ENCODE results near the gene ZSCAN2.
A peak's percentile ranks its signal among the peaks of the same experiment; 100 is the strongest.
"Not testable (repeated sequence)": the region's sequence is repeated elsewhere in the genome, so short reads cannot be mapped to it uniquely, and the experiment has no call there.

Gene ZSCAN2

DNA sequence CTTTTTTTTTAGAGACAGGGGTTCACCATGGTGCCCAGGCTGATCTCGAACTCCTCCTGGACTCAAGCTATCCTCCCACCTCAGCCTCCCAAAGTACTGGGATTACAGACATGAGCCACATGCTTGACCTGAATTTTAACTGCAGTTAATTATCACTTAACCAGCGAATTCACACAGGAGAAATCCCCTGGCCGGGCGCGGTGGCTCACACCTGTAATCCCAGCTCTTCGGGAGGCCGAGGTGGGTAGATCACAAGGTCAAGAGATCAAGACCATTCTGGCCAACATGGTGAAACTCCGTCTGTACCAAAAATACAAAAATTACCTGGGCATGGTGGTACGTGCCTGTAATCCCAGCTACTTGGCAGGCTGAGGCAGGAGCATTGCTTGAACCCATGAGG lies 41.1 kb downstream of the ZSCAN2 start:
- DNase-seq: not testable (repeated sequence)

DNA sequence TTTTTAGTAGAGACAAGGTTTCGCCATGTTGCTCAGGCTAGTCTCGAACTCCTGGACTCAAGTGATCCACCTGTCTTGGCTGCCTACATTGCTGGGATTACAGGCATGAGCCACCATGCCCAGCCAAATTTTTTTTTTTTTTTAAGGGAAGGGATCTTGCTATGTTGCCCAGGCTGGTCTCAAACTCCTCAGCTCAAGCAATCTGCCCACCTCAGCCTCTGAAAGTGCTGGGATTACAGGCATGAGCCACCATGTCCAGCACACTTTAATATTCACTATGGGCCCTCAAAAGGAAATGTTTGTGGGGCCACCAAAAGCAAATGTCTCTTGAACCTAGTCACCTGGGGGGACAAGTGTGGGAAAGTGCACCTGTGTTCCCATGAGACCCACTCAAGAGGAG lies 41.8 kb downstream of the ZSCAN2 start:
- not testable (repeated sequence) for DNase-seq

DNA sequence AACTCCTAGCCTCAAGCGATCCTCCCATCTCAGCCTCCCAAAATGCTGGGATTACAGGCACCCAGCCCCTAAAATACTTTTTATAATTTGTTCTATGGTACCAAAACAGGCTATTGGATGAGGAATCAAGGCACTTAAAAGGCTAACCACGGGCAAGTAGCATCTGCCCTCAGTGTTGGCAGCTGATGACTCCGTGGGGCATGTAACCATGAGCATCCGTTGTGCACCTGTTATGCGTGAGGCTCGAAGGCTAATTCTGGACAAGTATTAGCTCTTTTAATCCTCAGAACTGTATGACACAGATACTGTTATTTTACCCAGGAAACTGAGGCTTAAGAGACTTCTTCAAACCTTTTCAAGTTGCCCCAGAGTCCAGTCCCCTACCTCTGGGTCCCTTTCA lies 43.0 kb downstream of the ZSCAN2 start:
- DNase-seq: no peak

DNA sequence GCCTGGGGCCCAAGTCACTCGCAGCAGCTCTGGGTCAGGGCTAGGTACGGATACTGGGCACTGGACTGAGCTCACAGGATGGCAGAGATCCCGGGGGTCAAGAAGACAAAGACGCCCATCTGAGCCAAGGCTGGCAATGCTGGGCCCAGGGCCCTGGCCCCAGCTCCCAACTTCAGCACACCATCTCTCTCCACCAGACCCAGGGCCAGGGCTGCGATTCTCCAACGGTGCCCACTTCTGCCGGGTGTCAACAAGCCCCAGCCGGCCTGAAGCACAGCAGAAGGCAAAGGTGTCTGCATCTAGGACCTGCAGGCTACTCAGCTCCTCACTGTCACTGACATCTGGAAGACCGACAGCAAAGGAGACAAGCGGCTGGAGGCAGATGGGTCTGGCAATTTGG lies 44.7 kb downstream of the ZSCAN2 start:
- DNase-seq: no peak

DNA sequence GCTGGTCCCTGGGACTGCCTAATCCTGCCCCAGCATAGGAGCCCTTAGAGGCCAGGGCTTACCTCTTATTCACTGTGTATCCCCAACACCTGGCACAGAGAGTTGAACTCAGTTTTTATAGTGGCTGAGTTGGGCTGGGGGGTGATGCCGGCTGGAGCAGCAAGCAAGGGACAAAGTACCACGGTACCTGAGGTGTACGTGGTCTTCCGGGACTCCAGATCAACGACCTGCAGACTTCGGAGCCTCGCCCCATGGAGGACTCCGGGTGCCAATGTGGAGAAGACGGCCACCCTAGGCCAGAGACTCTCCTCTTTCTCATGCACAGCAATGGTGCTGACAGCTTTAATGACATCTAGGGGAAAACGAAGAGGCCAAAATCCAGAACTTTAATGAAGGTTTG lies 45.2 kb downstream of the ZSCAN2 start:
- no peak for DNase-seq

DNA sequence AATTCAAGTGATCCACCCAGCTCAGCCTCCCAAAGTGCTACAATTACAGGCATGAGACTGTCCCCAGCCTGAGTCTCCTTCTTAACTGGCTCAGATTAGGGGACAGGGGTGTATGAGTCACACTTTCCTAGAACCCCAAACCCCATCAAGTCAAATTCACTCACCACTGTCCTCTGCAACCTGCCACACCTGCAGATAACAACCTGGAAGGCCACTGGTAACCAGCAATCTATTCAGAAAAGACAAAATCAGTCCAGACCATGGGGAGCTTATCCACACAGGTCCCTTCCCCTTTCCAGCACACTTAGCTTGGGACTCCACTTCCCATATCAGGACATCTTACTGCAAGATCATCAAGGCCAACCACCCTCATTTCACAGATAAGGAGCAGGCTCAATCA lies 46.9 kb downstream of the ZSCAN2 start:
- DNase-seq: no peak

DNA sequence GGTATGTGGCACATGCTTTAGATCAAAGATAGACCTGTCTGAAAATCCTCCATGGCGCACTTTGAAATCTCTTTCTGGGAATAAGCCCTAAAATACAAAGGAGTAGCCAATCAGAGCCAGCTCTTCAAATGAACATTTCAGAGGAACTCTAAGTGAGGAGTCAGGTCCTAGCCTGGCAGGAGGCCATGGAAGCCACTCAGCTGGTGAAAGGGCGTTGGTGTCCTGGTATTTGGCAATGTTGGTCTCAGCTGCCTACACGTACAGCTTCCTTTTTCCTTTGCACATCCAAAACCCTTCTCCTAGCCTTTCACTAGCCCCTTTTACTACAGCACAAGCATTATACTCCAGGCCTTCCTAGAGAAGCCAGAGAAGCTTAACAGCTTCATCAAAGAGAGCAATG lies 47.7 kb downstream of the ZSCAN2 start:
- DNase-seq: no peak

DNA sequence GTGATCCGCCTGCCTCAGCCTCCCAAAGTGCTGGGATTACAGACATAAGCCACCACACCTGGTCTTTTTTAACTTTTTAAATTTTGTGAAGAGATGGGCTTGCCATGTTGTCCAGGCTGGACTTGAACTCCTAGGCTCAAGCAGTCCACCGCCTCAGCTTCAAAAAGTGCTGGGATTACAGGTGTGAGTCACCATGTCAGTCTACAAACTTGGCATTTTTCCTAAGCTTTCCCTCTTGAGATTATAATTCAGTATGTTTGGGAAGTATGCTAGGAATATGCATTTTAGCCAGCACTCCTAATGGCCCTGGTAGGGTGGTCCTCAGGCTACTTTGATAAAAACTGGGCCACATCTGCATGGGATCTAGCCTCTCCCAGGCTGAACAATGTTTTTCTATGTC lies 48.9 kb downstream of the ZSCAN2 start:
- DNase-seq: no peak

DNA sequence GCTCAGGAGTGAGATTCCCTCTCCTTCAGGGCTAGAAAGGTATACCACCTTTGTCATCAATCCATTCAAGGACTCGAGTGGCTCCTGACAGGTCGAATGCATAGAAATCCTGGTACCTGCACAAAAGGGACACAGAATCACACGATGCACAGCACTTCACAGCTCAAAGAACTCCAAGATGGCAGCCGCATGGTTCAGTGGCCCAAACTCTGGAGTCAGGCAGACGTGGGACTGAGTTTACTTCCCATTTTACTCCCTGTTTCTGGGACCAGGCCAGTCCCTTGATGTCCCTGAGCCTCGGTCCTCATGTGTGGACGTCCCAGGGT lies 52.7 kb downstream of the ZSCAN2 start:
- no peak for DNase-seq

DNA sequence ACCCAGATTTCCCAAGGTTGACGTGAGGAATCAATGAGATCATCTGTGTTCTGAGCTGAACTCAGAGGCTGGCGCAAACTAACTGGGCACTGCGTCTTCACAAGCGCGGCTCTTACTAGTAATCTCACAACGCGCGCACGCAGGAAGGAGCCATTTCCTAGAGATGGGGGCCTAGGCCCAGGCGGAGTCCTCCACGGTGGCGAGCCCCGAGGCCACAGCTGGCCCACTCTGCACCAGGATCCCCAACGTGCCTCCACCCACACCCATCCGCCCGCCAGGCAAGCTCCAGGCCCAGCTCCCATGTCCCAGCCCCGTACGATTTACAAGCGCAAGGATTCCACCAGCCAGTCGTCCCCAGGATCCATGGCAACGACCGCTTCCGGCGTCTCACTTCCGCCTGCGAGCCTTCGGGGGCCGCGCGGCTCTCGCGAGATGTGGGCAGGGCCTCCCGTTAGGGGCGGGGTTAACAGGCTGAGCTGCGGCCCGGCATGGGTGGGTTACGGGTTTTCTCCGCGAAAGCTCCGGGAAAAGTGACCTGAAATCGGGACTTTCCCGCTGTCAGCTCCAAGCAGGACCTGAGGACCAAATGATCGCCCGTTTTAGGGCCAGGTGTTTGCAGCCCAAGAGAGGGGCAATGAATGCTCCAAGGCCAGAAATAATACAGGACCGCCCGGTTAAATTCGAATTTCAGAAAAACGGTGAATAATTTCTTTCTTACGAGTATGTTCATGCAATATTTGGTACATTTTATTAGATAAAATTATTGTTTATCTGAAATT lies 53.3 kb downstream of the ZSCAN2 start, which contains the start of gene WDR73:
Gene WDR73 (minus strand): TSS at position 374 of the 779 bp plus-strand sequence. CDS start 9 bp downstream, at position 365.
- peak; percentile 96 for DNase-seq

DNA sequence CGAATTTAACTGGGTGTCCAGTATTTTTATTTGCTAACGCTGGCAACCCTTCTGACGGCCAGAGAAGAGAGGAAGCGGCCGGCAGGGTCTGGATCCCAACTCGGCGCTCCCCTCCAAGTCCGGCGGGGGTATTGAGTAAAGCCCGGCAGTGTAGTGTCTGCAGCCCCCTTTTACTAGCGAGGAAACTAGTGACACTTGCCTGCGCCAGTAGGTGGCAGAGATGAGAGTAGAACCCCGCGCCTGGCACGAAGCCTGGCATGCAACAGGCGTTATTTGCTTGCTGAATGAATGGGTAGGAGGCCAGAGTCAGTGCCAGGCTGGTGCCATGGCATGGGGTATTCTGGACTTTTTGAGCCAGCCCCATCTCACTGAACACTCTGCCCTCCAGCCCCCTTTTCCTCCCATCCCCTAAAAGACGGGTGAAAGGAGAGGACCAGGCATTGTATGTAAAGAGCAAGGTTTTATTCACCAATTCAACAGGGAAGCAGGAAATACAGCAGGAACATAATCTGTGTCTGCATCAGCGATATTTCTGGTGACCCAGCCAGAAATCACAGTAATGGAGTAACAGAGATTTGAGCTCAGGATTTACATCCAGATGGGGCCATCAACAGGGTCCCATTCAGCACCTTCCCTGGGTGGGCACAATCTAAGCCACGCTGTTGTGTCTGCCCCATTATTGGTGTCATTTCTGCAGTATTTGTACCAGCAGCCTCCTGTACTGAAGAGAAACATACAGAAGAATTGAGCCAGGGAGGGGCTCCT lies 54.1 kb downstream of the ZSCAN2 start:
- peak; percentile 80 for DNase-seq

DNA sequence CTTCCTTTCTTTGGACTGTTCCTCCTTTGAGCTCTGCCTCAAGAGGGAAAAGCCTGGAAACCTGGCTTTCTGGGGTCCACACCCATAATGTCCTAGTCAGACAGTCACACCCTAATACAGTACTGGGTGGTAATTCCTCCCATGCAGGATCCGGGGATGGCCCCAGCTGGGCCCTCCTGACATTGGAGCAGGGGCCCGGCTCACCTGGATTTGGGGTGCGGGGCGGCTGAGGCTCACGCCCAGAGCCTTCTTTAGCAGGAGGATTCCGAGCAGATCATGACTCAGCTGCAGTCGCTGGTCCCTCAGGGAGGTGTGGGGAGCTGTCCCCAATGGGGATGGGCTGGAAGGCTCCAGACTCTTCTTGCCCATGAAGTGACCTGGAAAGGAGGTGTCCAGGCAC lies 56.2 kb downstream of the ZSCAN2 start:
- no peak for DNase-seq

DNA sequence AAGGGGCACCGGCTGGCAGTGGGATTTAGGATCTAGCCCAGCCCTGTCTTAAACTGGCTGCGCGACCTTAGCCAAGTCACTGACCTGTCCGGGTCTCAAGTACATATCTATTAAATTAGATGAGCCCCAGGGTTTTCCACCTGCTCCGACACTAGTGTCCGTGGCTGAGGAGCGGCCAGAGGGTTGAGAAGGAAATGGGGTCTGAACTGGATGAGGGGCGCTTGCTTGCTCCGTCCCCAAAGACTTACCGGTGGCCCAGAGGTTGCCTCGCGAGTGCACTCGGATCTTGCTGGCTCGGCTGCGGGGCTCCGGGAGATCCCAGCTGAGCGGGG lies 56.9 kb downstream of the ZSCAN2 start:
- DNase-seq: no peak

DNA sequence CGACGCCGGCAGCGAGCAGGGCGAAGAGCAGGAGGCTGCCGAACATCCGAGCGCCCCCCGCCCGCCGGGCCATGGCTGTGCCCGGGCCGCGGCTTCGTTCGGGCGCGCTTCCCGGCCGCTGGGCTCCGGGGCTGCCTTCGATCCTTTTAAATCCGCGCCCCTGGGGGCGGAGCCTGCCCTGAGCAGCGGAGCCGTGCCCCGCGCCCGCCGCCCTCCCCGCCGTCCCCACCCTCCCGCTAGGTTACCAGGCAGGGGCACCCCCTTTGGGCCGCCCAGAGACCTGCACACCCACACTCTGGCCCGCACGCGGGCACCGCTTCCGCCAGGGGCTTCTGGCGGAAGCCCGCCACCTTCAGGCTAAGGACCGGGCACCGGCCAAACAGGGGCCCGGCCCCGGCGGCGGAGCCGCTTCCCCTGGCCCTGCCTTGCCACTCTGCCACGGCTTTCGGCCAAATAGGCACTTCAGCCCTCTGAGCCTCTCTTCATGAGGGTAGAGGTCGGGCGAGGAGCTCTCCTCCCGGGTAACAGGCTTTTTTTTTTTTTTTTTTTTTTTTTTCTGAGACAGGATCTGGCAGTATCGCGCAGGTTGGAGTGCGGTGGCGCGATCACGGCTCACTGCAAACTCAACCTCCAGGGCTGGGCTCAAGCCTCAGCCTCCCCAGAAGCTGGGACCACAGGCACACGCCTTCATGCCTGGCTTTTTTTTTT lies 57.4 kb downstream of the ZSCAN2 start, which contains the start of gene NMB:
Gene NMB (minus strand): TSS at position 120 of the 708 bp plus-strand sequence. CDS start 47 bp downstream, at position 73.
- DNase-seq: peak; percentile 89

DNA sequence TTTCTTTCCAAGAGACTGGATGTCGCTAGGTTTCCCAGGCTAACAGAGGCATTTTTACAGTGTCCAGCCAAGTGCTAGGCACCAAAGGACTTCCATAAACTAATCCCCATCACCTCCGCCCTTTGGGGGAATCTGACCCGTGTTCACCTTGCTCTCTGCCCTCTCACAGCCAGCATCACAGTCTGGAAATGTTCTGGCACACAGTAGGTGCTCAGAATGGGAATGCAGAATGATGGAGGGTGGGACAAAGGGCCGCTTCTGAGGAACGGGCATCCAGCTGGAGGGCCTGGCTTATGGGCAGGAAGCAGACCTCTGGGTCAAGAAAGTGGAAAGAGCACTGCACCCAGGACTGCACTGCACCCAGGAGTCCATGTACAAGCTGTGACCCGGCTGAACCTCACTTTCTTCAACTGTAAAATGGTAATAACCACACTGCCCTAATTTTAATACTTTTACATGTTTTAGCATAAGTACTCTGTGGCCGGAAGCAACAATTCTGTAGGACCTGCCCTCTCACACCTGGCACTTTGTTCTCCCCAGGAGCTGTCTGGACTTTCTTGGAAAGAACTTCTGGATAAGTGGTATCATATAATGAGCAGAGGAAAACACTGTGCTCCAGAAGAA lies 58.1 kb downstream of the ZSCAN2 start:
- DNase-seq: no peak

DNA sequence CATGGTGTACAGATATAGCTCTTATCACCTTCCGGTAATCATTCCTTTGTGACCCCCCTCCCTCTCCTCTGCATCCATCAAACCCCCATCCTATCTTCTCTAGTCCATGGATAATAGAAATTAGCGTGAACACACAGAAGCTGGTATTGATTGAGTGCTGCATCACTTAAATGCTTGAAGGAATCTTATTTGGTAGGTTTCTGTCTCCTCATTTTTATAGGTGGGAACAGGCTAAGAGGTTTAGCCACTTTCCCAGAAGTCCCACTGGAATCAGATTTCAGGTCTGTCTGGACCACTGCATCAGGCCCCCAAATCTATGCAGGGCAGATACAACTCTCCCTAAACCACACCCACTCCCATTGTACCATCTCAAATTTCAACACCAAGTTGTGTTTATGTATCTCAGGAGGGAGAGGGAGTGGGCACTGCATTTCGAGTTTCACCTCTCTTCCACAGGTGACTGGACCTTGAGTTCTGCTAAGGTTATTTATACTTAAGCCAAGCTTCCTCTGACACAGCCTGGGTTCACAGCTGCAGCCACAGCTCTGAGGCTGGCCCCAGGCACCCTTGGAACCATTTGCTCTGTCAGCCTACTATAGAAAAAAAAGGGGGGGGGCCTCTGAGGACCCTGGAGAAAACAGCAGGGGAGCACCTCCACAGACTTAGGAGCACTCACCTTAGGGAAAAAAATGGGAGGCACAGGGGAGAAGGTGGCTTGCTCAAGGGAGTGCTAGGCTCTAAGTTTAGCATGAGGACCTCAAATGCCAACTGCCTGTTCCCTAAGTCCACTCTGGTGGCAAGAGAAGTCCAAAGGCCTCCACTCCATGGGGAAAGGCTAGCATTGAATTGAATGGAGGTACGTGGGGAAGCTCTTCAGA lies 59.3 kb downstream of the ZSCAN2 start:
- DNase-seq: no peak

DNA sequence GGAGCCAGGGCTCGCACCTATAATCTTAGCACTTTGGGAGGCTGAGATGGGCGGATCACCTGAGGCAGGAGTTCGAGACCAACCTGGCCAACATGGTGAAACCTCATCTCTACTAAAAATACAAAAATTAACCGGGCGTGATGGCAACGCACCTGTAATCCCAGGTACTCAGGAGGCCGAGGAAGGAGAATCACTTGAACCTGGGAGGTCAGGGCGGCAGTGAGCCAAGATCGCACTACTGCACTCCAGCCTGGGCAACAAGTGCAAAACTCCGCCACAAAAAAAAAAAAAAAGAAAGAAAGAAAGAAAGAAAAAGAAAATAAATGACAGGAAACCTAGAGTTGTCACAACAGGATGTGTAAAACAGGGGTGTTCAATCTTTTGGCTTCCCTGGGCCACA lies 60.2 kb downstream of the ZSCAN2 start:
- no peak for DNase-seq

DNA sequence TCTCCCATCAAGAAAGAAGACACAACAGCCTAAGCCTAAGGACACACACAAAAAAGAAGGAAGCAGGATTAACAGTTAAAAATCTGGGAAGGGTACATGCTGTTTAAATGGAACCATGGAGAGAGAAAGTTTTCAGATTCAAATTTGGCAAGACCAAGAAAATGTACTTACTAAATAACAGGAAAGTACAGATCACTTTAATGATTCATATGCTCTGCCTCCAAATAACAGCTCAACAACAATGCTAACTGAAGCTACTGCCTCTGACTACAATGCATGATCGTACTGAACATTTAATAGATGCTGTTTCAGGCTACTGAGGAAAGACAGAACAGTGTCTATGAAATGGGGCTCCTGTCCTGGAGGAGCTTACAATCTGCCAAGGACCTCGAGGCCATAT lies 65.6 kb downstream of the ZSCAN2 start:
- no peak for DNase-seq

DNA sequence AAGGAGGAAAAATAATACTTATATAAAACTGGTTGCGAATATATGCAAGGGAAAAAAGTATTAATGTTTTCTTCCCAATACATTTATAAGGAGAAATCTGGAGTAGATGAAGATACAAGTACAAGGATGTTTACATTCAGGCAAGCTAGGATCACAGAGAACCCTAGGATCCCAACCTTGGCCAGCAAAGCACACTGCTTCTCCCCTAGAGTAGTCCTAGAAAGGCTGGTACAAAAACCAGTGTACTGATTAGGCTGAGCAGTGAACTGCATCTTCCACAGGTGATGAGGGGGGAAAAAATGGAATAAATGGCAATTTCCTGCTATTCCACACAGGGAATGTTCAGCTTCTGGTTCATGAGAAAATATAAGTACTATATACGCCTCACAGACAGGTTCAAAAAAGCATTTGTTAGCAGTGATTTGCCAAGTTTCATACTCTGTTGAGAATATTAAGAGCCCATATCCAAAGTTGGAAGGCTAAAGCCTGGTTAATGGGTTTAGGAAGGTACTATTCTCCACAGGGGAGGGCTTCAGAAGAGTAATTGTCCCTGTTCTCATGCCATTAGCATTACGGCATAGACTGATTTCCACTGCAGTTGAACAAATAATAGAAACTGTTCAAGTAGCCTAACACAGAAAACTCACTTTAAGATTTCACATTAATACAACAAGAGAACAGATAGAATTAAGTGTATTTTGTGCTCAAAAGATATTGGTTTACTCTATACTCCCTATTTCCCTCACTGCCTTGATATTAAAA lies 67.6 kb downstream of the ZSCAN2 start:
- DNase-seq: no peak

DNA sequence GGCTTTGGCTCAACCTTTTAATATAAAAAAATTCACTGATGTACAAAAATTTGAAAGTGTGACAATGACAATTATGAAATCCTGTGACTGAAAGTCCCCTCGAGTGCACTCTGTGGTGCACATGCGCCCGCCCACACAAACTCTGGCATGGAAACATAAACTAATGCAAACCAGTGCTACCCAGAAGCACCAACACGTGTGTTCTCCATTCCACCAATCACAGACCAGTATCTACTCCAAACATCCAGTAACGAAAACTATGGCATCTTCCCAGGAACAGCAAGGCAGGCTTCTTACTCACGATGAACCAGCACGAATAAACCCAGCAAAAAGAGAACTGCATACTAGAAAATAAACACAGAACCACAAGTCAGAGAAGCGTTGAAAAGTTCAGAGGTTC lies 68.9 kb downstream of the ZSCAN2 start:
- DNase-seq: no peak

DNA sequence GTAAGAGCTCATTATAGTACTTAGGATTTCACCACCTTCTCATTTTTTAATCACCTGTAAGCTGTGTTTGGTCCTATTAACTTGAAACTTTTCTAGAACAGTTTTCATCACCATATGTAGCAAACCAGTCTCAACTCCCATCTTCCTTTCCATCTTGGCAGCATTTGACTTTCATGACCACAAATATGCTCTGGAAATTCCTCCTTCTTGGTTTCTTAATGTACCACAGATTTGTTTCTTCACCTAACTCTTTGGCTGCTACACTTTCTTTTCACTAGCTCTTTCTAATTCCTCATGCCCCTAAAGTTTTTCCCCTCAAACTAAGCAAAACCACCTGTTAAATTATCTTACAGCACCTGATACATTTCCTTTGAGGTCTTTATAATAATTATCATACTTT lies 70.4 kb downstream of the ZSCAN2 start:
- no peak for DNase-seq
